Measurements from ENCODE around the gene PAPPA. TPM values are rescaled to one million over a fixed set of nuclear protein-coding genes. Genes with fewer than 3 reads are reported as not detected.

PAPPA gene
- total and polyA plus RNA-seq, 2 of the 8 experiments (the other 6 are each of a cell fraction or from before 2014, with no cell fraction given), result 0.18 to 0.63 TPM

- TF ChIP-seq EP300 (IDR thresholded peaks at IDR 0.05; ENCODE audit: borderline replicate concordance in 1 of 2, low read depth in 2 of 2, low read length in 2 of 2), result peak in 1 of 2 experiments; percentile 88; a peak in 1 of 3 replicates
- TF ChIP-seq HDAC2 (IDR thresholded peaks at IDR 0.05; ENCODE audit: borderline replicate concordance in 1 of 2, low read depth in 2 of 2, low read length in 2 of 2), result 0 out of 4 replicates have a peak, but pooled peaks of 1 of the 2 experiments have one; percentile 74
These were observed 118.4 kb downstream of the PAPPA start (continued) for GRCh38 chr9:116271991-116272390.

Data from H1 (cell line).